NCI-H510A treated with DMSO at 0.1 percent for 48 hours (cell line): Measurements from ENCODE around the gene DCAF6.
"Not testable (repeated sequence)": the region's sequence is repeated elsewhere in the genome, so short reads cannot be mapped to it uniquely, and the experiment has no call there.

Experiments used
- DNase-seq: peaks from one replicate; lab custom pipeline; 2025; lab: John Stamatoyannopoulos, UW

The DCAF6 gene, protein sequence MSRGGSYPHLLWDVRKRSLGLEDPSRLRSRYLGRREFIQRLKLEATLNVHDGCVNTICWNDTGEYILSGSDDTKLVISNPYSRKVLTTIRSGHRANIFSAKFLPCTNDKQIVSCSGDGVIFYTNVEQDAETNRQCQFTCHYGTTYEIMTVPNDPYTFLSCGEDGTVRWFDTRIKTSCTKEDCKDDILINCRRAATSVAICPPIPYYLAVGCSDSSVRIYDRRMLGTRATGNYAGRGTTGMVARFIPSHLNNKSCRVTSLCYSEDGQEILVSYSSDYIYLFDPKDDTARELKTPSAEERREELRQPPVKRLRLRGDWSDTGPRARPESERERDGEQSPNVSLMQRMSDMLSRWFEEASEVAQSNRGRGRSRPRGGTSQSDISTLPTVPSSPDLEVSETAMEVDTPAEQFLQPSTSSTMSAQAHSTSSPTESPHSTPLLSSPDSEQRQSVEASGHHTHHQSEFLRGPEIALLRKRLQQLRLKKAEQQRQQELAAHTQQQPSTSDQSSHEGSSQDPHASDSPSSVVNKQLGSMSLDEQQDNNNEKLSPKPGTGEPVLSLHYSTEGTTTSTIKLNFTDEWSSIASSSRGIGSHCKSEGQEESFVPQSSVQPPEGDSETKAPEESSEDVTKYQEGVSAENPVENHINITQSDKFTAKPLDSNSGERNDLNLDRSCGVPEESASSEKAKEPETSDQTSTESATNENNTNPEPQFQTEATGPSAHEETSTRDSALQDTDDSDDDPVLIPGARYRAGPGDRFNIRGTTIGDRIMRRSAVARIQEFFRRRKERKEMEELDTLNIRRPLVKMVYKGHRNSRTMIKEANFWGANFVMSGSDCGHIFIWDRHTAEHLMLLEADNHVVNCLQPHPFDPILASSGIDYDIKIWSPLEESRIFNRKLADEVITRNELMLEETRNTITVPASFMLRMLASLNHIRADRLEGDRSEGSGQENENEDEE

GRCh38 chr1:167936068-167936929, at the start of gene DCAF6:
Gene DCAF6 (plus strand): TSS chr1:167936683. CDS start chr1:167936912, 229 bp downstream.
- peak; percentile 97 for DNase-seq

DNA sequence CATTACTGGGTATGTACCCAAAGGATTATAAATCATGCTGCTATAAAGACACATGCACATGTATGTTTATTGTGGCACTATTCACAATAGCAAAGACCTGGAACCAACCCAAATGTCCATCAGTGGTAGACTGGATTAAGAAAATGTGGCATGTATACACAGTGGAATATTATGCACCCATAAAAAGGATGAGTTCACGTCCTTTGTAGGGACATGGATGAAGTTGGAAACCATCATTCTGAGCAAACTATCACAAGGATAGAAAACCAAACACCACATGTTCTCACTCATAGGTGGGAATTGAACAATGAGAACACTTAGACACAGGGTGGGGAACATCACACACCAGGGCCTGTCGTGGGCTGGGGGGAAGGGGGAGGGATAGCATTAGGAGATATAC, 49.3 kb upstream of the DCAF6 start:
- not testable (repeated sequence) for DNase-seq

DNA sequence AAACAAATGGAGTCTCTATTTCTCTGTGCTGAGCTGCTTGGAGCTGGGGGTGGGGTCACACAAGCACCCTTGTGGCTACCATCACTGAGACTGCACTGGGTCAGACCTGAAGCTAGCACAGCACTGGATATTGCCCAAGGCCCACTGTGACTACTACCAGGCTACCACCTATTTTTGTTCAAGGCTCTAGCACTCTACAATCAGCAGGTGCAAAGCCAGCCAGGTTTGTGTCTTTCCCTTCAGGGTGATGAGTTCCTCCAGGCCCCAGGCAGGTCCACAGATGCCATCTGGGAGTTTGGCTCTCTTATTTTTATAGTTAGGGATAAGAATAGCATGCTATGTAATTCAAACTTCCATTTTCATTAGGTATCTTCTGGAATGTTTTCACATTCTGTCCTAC, 46.1 kb upstream of the DCAF6 start:
- no peak for DNase-seq

GRCh38 chr1:167893798-167894197, 42.7 kb upstream of the DCAF6 start:
- no peak for DNase-seq

DNA sequence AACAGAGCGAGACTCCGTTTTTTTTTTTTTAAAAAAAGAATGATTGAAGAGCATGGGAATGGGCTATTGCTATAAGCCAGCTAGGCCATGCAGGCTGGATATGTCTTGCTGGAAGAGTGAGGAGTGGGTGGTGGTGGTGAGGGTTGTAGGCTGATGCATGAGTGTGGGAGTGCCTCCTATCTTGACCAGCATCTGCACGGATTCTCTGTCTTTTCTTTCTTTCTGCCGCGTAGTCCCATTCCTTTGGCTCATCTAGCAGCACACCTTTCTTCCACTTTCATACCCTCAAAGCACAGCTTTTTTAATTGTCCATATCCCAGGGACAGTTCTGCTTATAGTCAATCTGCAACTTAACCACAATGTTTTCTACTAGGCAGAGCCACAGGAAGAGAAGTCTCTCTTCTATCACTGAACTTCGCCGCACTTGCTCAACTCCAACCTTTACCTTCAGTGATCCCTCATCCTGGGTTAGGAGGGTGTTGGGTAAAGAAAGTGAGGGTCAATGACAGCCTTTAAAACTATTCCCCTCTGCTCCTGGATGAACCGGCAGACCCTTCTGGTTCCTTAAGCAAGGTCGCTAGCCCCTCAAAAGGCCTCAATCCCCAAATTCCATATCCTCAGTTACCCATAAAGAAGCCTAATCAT, 37.8 kb upstream of the DCAF6 start:
- no peak for DNase-seq

- DNase-seq = no peak
These were observed 37.2 kb upstream of the DCAF6 start for GRCh38 chr1:167899253-167899681.

DNA sequence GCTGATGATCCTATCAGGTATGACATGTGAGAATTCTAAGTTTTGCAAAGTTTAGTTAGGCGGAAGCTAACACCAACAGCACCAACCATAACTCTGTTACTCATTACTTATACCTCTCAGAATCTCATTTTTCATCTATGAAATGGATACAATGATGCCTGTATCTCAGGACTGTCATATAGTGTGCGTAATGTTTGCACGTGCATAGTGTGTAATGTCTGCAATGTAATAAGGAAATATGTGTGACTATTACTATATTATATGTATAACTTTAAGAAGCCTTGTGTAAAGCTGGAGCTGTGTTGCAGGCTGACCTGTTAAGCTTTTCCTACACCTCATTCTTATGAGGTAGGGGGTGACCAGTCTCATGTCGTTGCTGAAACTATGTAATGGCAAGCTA, 35.6 kb upstream of the DCAF6 start:
- DNase-seq = no peak

GRCh38 chr1:167904652-167905130, 31.8 kb upstream of the DCAF6 start:
- peak; percentile 64 for DNase-seq

DNA sequence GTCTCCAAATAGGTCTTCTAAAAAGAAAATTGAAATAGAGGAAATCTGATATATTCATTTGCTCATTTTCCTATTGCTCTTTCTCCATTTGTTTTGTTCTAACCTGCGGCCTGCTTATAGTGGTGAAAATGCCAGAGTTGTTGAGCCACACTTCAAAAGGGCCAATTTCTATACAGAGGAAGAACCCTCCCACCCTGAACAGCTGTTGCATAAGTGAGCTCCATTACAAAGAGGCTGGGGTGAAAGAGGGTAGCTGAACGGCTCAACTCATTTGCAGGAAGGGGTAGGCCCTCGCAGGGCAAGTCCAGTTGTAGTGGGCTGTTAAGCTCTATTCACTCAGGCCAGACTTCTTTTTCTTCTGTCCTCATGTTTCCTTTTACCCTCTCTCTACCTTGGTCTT, 31.3 kb upstream of the DCAF6 start:
- peak; percentile 64 for DNase-seq

- DNase-seq = no peak
These were observed 30.8 kb upstream of the DCAF6 start for GRCh38 chr1:167905671-167906070.

- no peak for DNase-seq
These were observed 26.7 kb upstream of the DCAF6 start for GRCh38 chr1:167909691-167910180.

GRCh38 chr1:167910530-167910929, 26.0 kb upstream of the DCAF6 start:
- DNase-seq = no peak

DNA sequence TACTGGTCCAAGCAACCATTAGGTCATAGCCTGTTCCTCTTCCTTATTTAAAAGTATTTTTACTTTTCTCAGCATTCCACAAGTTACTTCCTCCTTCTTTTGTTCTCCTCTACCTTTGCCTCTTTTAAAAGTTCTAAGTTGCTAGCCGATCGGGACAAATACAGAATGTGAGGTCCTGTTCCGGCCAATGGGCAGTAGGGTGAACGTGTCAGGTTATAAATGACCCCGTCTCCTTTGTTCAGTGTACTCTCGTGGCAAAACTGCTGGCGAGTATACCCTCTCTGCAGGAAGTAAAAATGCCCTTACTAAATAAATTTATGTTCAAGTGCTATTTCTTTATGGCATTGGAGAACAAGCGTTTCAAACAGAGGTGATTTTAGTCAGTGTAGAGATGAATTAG, 25.1 kb upstream of the DCAF6 start:
- DNase-seq = no peak

DNA sequence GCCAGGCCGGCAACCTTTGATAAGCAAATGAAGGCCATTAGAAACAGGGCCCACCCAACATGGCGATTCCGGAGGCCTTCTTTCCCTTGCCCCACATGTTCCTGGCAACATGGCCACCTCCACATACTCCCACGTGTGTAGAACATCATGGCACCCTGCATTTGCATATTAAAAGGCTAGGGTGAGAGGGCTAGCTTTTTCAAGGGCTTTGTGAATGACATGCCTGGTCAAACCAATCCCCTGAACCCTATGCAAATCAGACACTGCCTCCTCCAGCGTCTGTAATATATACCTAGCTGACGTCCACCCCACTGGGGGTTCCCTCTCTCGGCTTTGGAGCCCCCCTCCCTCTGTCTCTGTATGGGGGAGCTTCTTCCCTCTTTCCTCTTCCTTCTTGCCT, 24.2 kb upstream of the DCAF6 start:
- DNase-seq = no peak

GRCh38 chr1:167913895-167914496, 22.5 kb upstream of the DCAF6 start, which contains the start of gene ADCY10:
Gene ADCY10 (minus strand): TSS chr1:167914134. CDS start chr1:167905140, 8,994 bp downstream.
- no peak for DNase-seq

GRCh38 chr1:167915569-167915968, 20.9 kb upstream of the DCAF6 start:
- DNase-seq = no peak

- DNase-seq = no peak
These were observed 19.5 kb upstream of the DCAF6 start for GRCh38 chr1:167916766-167917511.

DNA sequence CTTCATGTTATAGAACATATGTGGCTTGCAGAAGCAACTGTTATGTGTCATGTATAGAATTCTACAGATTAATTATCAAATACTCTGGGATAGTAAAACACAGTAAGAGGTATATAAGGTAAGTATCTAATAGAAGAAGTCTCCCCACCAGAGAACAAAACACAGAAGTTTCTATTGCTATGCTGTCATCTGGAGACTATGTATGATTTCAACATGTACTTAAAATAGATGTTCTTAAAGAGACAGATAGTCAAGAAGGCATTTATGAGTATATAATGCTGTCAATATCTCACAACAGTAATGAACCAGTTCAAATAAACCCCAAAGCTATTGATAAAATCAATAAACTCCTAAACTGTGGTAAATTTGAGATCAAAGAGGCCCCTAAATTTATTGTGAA, 14.5 kb upstream of the DCAF6 start:
- no peak for DNase-seq

- DNase-seq = no peak
These were observed 13.8 kb upstream of the DCAF6 start for GRCh38 chr1:167922611-167923074.
